Measurements from ENCODE around the gene GIPC2.

GRCh38 chr1:78102082-78102481 is 56.3 kb downstream of the GIPC2 start:
- no peak for TF ChIP-seq POLR2A (IDR thresholded peaks at IDR 0.05; ENCODE audit: low read depth, low read length)
- TF ChIP-seq TAF1 (IDR thresholded peaks at IDR 0.05; ENCODE audit: low read depth, low read length), result no peak

Measured in GM12891 (cell line).